Dermis microvascular lymphatic vessel endothelial cell (primary cell): ENCODE measurements around the gene RAG1. TPM values are rescaled to one million over a fixed set of nuclear protein-coding genes. Genes with fewer than 3 reads are reported as not detected.

ENCODE experiments used
- DNase-seq, 2 donors: peaks; one replicate each; pipeline versions ENCODE4 v3.0.0 to v3.0.0-alpha.2; 2010; ENCODE audit warnings: low read depth in 2 of 2
- total RNA-seq: library from RNA; depleted of rRNA; stranded (reverse); fragments of >200 nt; gene quantifications from 2 replicates; pipeline ENCODE4 v1.2.1, GENCODE V29; 2014

RAG1 gene
- total RNA-seq, 1 donor from 2014 or later: 1.0 TPM

- no peak for DNase-seq
These were observed 60.3 kb downstream of the RAG1 start for GRCh38 chr11:36628141-36628540.

DNA sequence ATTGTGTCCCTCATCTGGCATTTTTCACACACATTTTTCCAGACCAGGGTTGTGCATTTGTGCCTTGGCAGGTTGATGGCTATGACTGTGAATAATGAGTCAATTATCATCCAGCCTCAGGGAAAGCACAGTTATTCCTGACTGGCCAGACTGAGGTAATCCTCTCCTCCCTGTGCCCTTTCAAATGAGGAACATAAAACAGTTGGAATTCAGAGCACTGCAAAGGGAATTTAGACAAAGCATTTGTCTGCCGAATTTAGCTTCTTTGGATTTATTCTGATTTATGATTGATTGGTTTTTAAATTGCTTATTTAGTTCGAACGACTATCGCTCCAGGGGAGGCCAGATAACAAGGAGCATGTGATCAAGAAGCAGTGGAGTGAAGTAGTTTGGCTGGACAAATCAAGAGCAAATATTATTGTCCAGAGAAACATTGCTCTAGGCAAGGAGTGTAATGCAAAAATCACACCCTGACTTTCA is 61.0 kb downstream of the RAG1 start:
- DNase-seq: no peak

Other genes with a start within 250 kb of the RAG1 start
- 7.1 and 9.7 TPM in 2 replicates for gene TRAF6, start 57.7 kb upstream of the RAG1 start, total RNA-seq
- 16.3 and 16.8 TPM in 2 replicates for gene IFTAP, start 26.5 kb downstream of the RAG1 start, total RNA-seq
- not detected in 2 replicates for gene RAG2, start 30.2 kb downstream of the RAG1 start, total RNA-seq